ENCODE measurements around the gene ARMC9.
A peak's percentile ranks its signal among the peaks of the same experiment; 100 is the strongest.
"Not testable (repeated sequence)": the region's sequence is repeated elsewhere in the genome, so short reads cannot be mapped to it uniquely, and the experiment has no call there.

Gene ARMC9

GRCh38 chr2:231343006-231343710, 144.7 kb downstream of the ARMC9 start:
- DNase-seq (ENCODE audit: low spot score), result no peak

- no peak for DNase-seq (ENCODE audit: low spot score)
Observed at GRCh38 chr2:231343988-231344387, 145.6 kb downstream of the ARMC9 start.

- DNase-seq (ENCODE audit: low spot score), result no peak
Observed at GRCh38 chr2:231344851-231345250, 146.4 kb downstream of the ARMC9 start.

GRCh38 chr2:231347081-231347480, 148.7 kb downstream of the ARMC9 start:
- DNase-seq (ENCODE audit: low spot score), result no peak

GRCh38 chr2:231347638-231348037, 149.2 kb downstream of the ARMC9 start:
- no peak for DNase-seq (ENCODE audit: low spot score)

GRCh38 chr2:231348173-231348572, 149.7 kb downstream of the ARMC9 start:
- DNase-seq (ENCODE audit: low spot score), result no peak

GRCh38 chr2:231348704-231349373, 150.4 kb downstream of the ARMC9 start:
- DNase-seq (ENCODE audit: low spot score), result no peak

- DNase-seq (ENCODE audit: low spot score), result not testable (repeated sequence)
Observed at GRCh38 chr2:231349374-231349735, 150.9 kb downstream of the ARMC9 start.

GRCh38 chr2:231351648-231352047, 153.2 kb downstream of the ARMC9 start:
- DNase-seq (ENCODE audit: low spot score), result no peak

- no peak for DNase-seq (ENCODE audit: low spot score)
Observed at GRCh38 chr2:231353469-231353868, 155.0 kb downstream of the ARMC9 start.

- no peak for DNase-seq (ENCODE audit: low spot score)
Observed at GRCh38 chr2:231355508-231356465, 157.4 kb downstream of the ARMC9 start.

GRCh38 chr2:231356466-231356844, 158.0 kb downstream of the ARMC9 start:
- no peak for DNase-seq (ENCODE audit: low spot score)

GRCh38 chr2:231357048-231357447, 158.6 kb downstream of the ARMC9 start:
- DNase-seq (ENCODE audit: low spot score), result no peak

- DNase-seq (ENCODE audit: low spot score), result no peak
Observed at GRCh38 chr2:231357931-231358330, 159.5 kb downstream of the ARMC9 start.

- DNase-seq (ENCODE audit: low spot score), result no peak
Observed at GRCh38 chr2:231359441-231359840, 161.0 kb downstream of the ARMC9 start.

GRCh38 chr2:231359948-231360347, 161.5 kb downstream of the ARMC9 start:
- no peak for DNase-seq (ENCODE audit: low spot score)

GRCh38 chr2:231360401-231360800, 162.0 kb downstream of the ARMC9 start:
- DNase-seq (ENCODE audit: low spot score), result no peak

- no peak for DNase-seq (ENCODE audit: low spot score)
Observed at GRCh38 chr2:231360881-231361371, 162.5 kb downstream of the ARMC9 start.

GRCh38 chr2:231361701-231362554, 163.5 kb downstream of the ARMC9 start:
- peak; percentile 71 for DNase-seq (ENCODE audit: low spot score)

GRCh38 chr2:231362555-231363184, 164.2 kb downstream of the ARMC9 start:
- no peak for DNase-seq (ENCODE audit: low spot score)

GRCh38 chr2:231364061-231364460, 165.6 kb downstream of the ARMC9 start:
- no peak for DNase-seq (ENCODE audit: low spot score)
